HL-60 (cell line): ENCODE results near the gene DENND4A.

ENCODE experiments used
- DNase-seq, 2 experiments: peaks; one replicate each; pipeline ENCODE4 v3.0.0-alpha.2; 2010 to 2020; ENCODE audit warnings: low read depth in 1 of 2, low spot score in 1 of 2
- H3K27ac ChIP-seq: fragments of 250-450 bp; sonication (Bioruptor Pico); replicated peaks from 2 replicates; pipeline ENCODE4 v1.5.1; 2020; ENCODE audit warnings: mild to moderate bottlenecking, moderate library complexity
- H3K27me3 ChIP-seq: fragments of 250-450 bp; sonication (Bioruptor Pico); 2 replicates; pipeline ENCODE4 v1.5.1; 2021; ENCODE audit warnings: mild to moderate bottlenecking, moderate library complexity; ENCODE audit not compliant: insufficient read depth, poor library complexity, severe bottlenecking
- H3K4me3 ChIP-seq: replicated peaks from 2 replicates; pipeline ENCODE4 v1.5.1; 2011; ENCODE audit warnings: mild to moderate bottlenecking, control low read depth, low read length; ENCODE audit not compliant: insufficient read depth
- GABPA ChIP-seq: IDR thresholded peaks from 2 replicates; pipeline ENCODE4 v1.6.1; 2012; ENCODE audit warnings: low read depth
- POLR2AphosphoS5 ChIP-seq: IDR thresholded peaks from 2 replicates; pipeline ENCODE4 v1.6.1; 2012; ENCODE audit warnings: low read depth
- SPI1 ChIP-seq: IDR thresholded peaks from 2 replicates; pipeline ENCODE4 v1.6.1; 2012; ENCODE audit warnings: low read depth, mild to moderate bottlenecking, borderline replicate concordance
- TF ChIP-seq, protein P1 (sequence below): IDR thresholded peaks from 2 replicates; pipeline ENCODE4 v1.6.1; 2012; ENCODE audit warnings: low read depth; ENCODE audit not compliant: insufficient replicate concordance
- TF ChIP-seq, protein P2 (sequence below): IDR thresholded peaks from one replicate; pipeline ENCODE4 v1.5.1; 2011; ENCODE audit warnings: low read length, control low read depth, inconsistent platforms; ENCODE audit not compliant: insufficient read depth

The DENND4A gene

DNA sequence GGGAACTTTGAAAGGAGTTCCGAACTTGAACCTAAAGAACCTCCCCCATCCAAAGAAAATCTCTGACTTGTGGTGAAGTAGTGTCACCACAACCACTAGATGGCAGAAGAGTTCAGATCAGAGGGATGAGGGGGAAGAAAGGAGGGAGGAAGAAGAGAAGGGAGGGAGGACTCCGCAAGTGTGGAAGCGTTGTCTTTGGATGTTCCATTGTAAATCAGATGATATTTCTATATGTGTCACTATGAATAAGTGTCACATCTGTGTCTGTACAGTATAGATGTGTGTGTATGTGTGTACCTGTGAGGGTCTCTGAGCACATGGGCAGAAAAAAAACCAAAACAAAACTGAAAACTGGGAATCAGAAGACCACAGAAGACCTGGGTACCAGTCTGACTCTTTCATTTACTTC is 153.4 kb downstream of the DENND4A start:
- Histone ChIP-seq H3K27ac (no peak overlapping the region), H3K27me3 (no peaks in the 10 kb centered on the region), H3K4me3 (no peak overlapping the region)
- TF ChIP-seq, protein P1, sequence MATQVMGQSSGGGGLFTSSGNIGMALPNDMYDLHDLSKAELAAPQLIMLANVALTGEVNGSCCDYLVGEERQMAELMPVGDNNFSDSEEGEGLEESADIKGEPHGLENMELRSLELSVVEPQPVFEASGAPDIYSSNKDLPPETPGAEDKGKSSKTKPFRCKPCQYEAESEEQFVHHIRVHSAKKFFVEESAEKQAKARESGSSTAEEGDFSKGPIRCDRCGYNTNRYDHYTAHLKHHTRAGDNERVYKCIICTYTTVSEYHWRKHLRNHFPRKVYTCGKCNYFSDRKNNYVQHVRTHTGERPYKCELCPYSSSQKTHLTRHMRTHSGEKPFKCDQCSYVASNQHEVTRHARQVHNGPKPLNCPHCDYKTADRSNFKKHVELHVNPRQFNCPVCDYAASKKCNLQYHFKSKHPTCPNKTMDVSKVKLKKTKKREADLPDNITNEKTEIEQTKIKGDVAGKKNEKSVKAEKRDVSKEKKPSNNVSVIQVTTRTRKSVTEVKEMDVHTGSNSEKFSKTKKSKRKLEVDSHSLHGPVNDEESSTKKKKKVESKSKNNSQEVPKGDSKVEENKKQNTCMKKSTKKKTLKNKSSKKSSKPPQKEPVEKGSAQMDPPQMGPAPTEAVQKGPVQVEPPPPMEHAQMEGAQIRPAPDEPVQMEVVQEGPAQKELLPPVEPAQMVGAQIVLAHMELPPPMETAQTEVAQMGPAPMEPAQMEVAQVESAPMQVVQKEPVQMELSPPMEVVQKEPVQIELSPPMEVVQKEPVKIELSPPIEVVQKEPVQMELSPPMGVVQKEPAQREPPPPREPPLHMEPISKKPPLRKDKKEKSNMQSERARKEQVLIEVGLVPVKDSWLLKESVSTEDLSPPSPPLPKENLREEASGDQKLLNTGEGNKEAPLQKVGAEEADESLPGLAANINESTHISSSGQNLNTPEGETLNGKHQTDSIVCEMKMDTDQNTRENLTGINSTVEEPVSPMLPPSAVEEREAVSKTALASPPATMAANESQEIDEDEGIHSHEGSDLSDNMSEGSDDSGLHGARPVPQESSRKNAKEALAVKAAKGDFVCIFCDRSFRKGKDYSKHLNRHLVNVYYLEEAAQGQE = no peak
- TF ChIP-seq, protein P2, sequence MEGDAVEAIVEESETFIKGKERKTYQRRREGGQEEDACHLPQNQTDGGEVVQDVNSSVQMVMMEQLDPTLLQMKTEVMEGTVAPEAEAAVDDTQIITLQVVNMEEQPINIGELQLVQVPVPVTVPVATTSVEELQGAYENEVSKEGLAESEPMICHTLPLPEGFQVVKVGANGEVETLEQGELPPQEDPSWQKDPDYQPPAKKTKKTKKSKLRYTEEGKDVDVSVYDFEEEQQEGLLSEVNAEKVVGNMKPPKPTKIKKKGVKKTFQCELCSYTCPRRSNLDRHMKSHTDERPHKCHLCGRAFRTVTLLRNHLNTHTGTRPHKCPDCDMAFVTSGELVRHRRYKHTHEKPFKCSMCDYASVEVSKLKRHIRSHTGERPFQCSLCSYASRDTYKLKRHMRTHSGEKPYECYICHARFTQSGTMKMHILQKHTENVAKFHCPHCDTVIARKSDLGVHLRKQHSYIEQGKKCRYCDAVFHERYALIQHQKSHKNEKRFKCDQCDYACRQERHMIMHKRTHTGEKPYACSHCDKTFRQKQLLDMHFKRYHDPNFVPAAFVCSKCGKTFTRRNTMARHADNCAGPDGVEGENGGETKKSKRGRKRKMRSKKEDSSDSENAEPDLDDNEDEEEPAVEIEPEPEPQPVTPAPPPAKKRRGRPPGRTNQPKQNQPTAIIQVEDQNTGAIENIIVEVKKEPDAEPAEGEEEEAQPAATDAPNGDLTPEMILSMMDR = peak; percentile 57
- TF ChIP-seq POLR2AphosphoS5 = no peak
- peak; percentile 47 to 64 for DNase-seq

- no peak for DNase-seq
- H3K27me3 ChIP-seq = no peaks in the 10 kb centered on the region
- no peak overlapping the region for H3K4me3 ChIP-seq
- TF ChIP-seq, protein P1 = no peak
- TF ChIP-seq GABPA = no peak
- TF ChIP-seq SPI1 = no peak
- TF ChIP-seq, protein P2 = no peak
- TF ChIP-seq POLR2AphosphoS5 = no peak
- no peak overlapping the region for H3K27ac ChIP-seq
These were observed 154.0 kb downstream of the DENND4A start for GRCh38 chr15:65638109-65638508.

DNA sequence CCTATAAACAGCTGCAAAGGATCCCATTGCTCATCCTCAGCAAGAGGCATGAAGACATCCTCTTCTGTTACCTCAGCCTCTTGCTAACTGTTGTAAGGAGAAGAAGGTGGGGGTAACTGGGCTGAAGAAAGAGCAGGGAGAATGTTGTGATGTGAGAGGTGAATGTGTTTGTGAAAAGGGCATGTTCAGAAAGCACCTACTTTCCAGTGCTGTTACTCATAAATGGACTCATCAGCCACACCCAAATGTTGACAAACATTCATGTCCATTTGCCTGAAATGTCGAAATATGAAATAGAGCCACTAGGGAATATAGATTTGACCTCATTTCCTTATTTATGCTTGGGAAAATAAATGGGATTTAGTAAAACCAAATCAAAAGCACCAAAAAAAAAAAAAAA is 157.7 kb downstream of the DENND4A start:
- no peaks in the 10 kb centered on the region for H3K27me3 ChIP-seq
- no peak overlapping the region for H3K27ac ChIP-seq
- no peak overlapping the region for H3K4me3 ChIP-seq
- TF ChIP-seq, protein P2 = no peak
- TF ChIP-seq, protein P1 = no peak
- TF ChIP-seq GABPA (no peak), POLR2AphosphoS5 (no peak), SPI1 (no peak)
- no peak for DNase-seq
